HCT116 (cell line): ENCODE data around the gene HEXA.

Experiments used
- POLR2A ChIP-seq: IDR thresholded peaks from 2 replicates; pipeline ENCODE4 v1.7.0; 2011; ENCODE audit warnings: borderline replicate concordance; ENCODE audit not compliant: insufficient read depth, insufficient read length; ENCODE audit errors: extremely low read depth
- TF ChIP-seq, protein P1 (sequence below), 3 experiments: fragments of 200-600 bp in 1 of 3; sonication (generic) in 1 of 3; IDR thresholded peaks in 2 of 3; conservative IDR thresholded peaks in 1 of 3; 2 replicates each; pipeline ENCODE4 v1.5.1; 2012 to 2017; ENCODE audit warnings: low read depth in 2 of 3, low read length in 2 of 3, antibody characterized with exemption in 1 of 3, borderline replicate concordance in 1 of 3, control low read depth in 1 of 3, mild to moderate bottlenecking in 1 of 3, mixed read lengths in 1 of 3, mixed run types in 1 of 3, moderate library complexity in 1 of 3; ENCODE audit not compliant: insufficient read depth in 1 of 3

GRCh38 chr15:72375846-72376581, at the start of gene HEXA:
- TF ChIP-seq POLR2A = no peak
- TF ChIP-seq, protein P1, sequence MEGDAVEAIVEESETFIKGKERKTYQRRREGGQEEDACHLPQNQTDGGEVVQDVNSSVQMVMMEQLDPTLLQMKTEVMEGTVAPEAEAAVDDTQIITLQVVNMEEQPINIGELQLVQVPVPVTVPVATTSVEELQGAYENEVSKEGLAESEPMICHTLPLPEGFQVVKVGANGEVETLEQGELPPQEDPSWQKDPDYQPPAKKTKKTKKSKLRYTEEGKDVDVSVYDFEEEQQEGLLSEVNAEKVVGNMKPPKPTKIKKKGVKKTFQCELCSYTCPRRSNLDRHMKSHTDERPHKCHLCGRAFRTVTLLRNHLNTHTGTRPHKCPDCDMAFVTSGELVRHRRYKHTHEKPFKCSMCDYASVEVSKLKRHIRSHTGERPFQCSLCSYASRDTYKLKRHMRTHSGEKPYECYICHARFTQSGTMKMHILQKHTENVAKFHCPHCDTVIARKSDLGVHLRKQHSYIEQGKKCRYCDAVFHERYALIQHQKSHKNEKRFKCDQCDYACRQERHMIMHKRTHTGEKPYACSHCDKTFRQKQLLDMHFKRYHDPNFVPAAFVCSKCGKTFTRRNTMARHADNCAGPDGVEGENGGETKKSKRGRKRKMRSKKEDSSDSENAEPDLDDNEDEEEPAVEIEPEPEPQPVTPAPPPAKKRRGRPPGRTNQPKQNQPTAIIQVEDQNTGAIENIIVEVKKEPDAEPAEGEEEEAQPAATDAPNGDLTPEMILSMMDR (IDR thresholded peaks at IDR 0.05 in 2 of 3, conservative IDR thresholded peaks at IDR 0.05 in 1 of 3; ENCODE audit: borderline replicate concordance in 1 of 3, insufficient read depth in 1 of 3, low read depth in 2 of 3, low read length in 2 of 3) = no peak
